ENCODE measurements around the gene TEAD1. TPM values are rescaled to one million over a fixed set of nuclear protein-coding genes. Genes with fewer than 3 reads are reported as not detected.

TEAD1 gene
- total RNA-seq, 4 donors from 2014 or later: 45.7 to 88.7 (median 71.4) TPM

GRCh38 chr11:12784987-12785386, 110.8 kb downstream of the TEAD1 start:
- DNase-seq (ENCODE audit: low spot score in 2 of 2): no peak
- no peak overlapping the region for H3K4me3 ChIP-seq (ENCODE audit: low read depth, poor library complexity, severe bottlenecking)
- intact Hi-C loops (cut with DNase I; ENCODE audit: low total_unique reads): no loop called here
- 78 to 84% methylated on average over 5 of the region's 5 CpGs for WGBS, 2 donors
- TF ChIP-seq, protein P1, sequence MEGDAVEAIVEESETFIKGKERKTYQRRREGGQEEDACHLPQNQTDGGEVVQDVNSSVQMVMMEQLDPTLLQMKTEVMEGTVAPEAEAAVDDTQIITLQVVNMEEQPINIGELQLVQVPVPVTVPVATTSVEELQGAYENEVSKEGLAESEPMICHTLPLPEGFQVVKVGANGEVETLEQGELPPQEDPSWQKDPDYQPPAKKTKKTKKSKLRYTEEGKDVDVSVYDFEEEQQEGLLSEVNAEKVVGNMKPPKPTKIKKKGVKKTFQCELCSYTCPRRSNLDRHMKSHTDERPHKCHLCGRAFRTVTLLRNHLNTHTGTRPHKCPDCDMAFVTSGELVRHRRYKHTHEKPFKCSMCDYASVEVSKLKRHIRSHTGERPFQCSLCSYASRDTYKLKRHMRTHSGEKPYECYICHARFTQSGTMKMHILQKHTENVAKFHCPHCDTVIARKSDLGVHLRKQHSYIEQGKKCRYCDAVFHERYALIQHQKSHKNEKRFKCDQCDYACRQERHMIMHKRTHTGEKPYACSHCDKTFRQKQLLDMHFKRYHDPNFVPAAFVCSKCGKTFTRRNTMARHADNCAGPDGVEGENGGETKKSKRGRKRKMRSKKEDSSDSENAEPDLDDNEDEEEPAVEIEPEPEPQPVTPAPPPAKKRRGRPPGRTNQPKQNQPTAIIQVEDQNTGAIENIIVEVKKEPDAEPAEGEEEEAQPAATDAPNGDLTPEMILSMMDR (IDR thresholded peaks at IDR 0.05): no peak
- TF ChIP-seq POLR2A (IDR thresholded peaks at IDR 0.05): no peak

DNA sequence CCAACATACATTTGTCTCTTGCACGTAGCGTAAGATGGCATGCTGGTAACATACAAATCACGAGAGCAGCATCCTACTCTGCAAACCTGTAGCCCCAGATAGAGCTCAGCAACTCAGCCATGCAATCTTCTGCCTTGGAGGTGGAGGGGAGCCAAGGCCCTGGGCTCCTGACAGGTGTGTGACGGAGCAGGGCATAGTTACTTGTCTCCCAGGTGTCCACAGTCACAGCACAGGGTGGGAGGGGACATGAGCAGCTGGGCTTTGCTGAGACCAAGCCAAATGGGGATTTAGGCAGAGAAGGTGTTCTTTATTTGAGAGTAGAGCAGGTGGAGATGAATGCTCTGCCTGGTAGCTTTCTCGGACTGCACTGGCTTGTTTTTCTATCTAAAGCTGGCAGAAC, 111.7 kb downstream of the TEAD1 start:
- intact Hi-C loops (cut with DNase I; ENCODE audit: low total_unique reads): no loop called here
- H3K4me3 ChIP-seq (ENCODE audit: low read depth, poor library complexity, severe bottlenecking): no peak overlapping the region
- 89 to 94% methylated on average over 5 of the region's 5 CpGs for WGBS, 2 donors
- no peak for TF ChIP-seq POLR2A (IDR thresholded peaks at IDR 0.05)
- TF ChIP-seq, protein P1 (IDR thresholded peaks at IDR 0.05): no peak
- no peak for DNase-seq (ENCODE audit: low spot score in 2 of 2)

DNA sequence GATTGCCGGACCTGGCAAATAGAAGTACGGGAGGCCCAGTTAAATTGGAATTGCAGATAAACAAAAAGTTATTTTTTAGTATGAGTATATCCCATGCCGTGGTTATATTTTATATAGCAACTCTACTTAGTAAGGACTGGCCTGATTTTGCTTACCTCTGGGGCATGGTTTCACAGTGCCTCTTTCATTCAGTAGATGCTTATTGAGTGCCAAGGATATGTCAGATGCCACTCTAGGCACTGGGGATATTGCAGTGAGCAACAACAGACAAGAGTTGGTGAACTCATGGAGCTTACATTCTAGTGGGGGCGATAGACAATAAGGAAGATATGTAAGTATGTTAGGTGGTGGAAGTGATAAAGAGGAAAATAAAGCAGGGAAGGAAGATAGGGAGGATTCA, 112.2 kb downstream of the TEAD1 start:
- intact Hi-C loops (cut with DNase I; ENCODE audit: low total_unique reads): no loop called here
- WGBS, 2 donors: 91 to 94% methylated on average over 4 of the region's 4 CpGs
- H3K4me3 ChIP-seq (ENCODE audit: low read depth, poor library complexity, severe bottlenecking): no peak overlapping the region
- TF ChIP-seq POLR2A (IDR thresholded peaks at IDR 0.05): no peak
- TF ChIP-seq, protein P1 (IDR thresholded peaks at IDR 0.05): no peak
- no peak for DNase-seq (ENCODE audit: low spot score in 2 of 2)

DNA sequence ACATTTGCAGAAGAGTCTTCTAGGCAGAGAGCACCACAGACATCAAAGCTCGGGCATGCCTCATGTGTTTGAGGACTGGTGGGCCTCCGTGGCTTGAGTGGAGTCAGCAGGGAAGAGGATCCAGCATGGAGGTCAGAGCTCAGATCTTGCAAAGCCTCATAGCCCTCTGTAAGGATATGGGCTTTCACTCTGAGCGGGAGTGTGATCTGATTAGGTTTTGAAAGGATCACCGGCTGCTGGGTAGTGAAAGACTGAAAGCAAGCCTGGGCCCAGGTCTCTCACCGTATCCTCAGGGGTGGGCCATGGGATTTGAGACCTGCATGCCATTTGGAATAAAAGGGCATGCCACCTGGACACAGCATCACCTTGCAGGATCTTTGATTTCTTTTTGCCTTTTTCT, 112.7 kb downstream of the TEAD1 start:
- 94 to 95% methylated on average over 5 of the region's 5 CpGs for WGBS, 2 donors
- TF ChIP-seq, protein P1 (IDR thresholded peaks at IDR 0.05): no peak
- TF ChIP-seq POLR2A (IDR thresholded peaks at IDR 0.05): no peak
- intact Hi-C loops (cut with DNase I; ENCODE audit: low total_unique reads): no loop called here
- no peak for DNase-seq (ENCODE audit: low spot score in 2 of 2)
- H3K4me3 ChIP-seq (ENCODE audit: low read depth, poor library complexity, severe bottlenecking): no peak overlapping the region

DNA sequence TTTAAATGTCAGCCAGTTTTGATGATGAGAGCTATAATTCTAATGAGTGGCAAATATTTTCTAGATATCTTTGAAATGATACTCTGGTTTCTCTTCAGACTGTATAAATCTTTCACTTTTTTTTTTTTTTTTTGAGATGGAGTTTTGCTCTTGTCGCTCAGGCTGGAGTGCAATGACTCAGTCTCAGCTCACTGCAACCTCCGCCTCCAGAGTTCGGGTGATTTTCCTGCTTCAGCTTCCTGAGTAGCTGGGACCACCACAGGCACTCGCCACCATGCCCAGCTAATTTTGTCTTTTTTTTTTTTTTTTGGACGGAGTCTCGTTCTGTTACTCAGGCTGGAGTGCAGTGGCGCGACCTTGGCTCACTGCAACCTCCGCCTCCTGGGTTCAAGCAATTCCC, 113.6 kb downstream of the TEAD1 start:
- no peak overlapping the region for H3K4me3 ChIP-seq (ENCODE audit: low read depth, poor library complexity, severe bottlenecking)
- WGBS, 2 donors: 72 to 74% methylated on average over 9 of the region's 9 CpGs
- intact Hi-C loops (cut with DNase I; ENCODE audit: low total_unique reads): no loop called here
- no peak for DNase-seq (ENCODE audit: low spot score in 2 of 2)
- TF ChIP-seq, protein P1 (IDR thresholded peaks at IDR 0.05): no peak
- no peak for TF ChIP-seq POLR2A (IDR thresholded peaks at IDR 0.05)

- intact Hi-C loops (cut with DNase I; ENCODE audit: low total_unique reads): no loop called here
- no peak for DNase-seq (ENCODE audit: low spot score in 2 of 2)
- TF ChIP-seq, protein P1 (IDR thresholded peaks at IDR 0.05): no peak
- TF ChIP-seq POLR2A (IDR thresholded peaks at IDR 0.05): no peak
- no peak overlapping the region for H3K4me3 ChIP-seq (ENCODE audit: low read depth, poor library complexity, severe bottlenecking)
- WGBS, 2 donors: 67 to 71% methylated on average over 1 of the region's 1 CpG
Observed at GRCh38 chr11:12789054-12789453, 114.8 kb downstream of the TEAD1 start.
